Hypothalamus (tissue), 51 donors: ENCODE results near the gene ABLIM3.
"Not testable (repeated sequence)": the region's sequence is repeated elsewhere in the genome, so short reads cannot be mapped to it uniquely, and the experiment has no call there.

Experiments used
- DNase-seq, 51 donors: peaks; one replicate each; lab custom pipeline; 2025; lab: John Stamatoyannopoulos, UW

ABLIM3 gene

DNA sequence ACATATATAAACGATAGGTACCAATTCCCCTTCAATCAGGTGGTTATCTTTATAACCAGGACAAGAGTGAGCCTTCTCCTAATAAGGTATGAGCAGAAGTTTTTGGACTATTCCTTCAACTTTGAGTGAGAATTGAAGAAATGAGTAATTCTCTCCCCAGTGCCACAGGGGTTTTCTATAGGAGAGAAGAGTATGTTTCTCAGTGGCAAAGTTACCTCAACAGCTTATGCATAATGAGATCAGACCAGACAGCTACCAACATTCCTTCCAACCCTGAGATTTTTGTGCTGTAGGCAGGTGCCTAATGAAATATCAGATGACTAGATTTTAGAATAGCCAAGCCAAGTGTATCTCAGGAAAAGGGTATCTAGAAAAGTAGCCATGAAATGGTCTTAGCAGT, 40.9 kb downstream of the ABLIM3 start:
- no peak for DNase-seq

- no peak for DNase-seq
These were observed 43.8 kb downstream of the ABLIM3 start for GRCh38 chr5:149185067-149185466.

DNA sequence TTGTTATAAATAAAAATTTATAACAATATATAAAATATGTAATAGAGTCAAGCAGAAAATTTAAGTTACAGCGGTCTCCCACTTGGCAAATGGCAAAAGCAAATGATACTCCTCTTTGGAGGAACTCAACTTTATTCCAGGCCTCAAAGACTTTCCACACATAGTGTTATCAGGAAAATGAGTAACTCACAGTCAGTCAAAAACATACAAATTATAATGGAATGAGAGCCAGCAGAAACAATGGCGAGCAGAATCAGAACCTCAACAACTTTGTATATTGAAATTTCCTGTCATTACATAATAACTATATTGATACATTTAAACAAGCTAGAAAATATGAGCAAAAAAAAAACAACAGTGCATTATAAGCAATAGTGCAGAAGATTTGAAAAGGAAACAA, 45.2 kb downstream of the ABLIM3 start:
- no peak for DNase-seq

DNA sequence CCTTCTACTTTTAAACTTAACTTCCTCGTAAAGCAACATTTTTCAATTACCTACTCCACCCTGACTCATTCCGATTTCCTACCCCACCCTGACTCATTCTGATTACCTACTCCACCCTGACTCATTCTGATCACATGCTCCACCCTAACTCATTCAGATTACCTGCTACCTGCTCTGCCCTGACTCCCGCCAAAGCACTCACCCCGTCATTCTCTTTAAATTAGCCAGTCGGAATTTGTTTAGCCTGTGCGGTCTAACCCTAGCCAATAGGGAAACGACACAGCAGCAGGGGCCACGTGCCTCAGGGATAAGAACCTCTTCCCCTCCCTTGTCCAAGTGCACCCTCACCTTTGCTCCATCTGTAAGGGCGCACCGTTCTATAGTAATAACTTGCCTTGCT, 46.3 kb downstream of the ABLIM3 start:
- not testable (repeated sequence) for DNase-seq

GRCh38 chr5:149188383-149188782, 47.1 kb downstream of the ABLIM3 start:
- no peak for DNase-seq

- DNase-seq: no peak
These were observed 54.1 kb downstream of the ABLIM3 start for GRCh38 chr5:149195337-149195887.

- no peak for DNase-seq
These were observed 54.7 kb downstream of the ABLIM3 start for GRCh38 chr5:149195962-149196361.

DNA sequence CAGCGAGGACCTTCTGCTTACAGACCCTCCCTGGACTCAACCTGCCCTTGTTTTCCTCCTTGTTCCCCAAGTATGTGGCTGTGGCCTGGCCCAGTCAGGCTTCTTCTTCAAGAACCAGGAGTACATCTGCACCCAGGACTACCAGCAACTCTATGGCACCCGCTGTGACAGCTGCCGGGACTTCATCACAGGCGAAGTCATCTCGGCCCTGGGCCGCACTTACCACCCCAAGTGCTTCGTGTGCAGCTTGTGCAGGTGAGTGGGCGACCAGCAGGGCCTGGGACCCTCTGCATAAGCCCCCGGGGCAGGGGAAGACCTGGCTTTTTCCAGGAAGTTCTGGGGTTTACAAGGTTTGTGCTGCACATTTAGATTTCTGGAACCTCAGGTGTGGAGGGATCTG, 56.9 kb downstream of the ABLIM3 start:
- DNase-seq: no peak

GRCh38 chr5:149200355-149200754, 59.1 kb downstream of the ABLIM3 start:
- no peak for DNase-seq

DNA sequence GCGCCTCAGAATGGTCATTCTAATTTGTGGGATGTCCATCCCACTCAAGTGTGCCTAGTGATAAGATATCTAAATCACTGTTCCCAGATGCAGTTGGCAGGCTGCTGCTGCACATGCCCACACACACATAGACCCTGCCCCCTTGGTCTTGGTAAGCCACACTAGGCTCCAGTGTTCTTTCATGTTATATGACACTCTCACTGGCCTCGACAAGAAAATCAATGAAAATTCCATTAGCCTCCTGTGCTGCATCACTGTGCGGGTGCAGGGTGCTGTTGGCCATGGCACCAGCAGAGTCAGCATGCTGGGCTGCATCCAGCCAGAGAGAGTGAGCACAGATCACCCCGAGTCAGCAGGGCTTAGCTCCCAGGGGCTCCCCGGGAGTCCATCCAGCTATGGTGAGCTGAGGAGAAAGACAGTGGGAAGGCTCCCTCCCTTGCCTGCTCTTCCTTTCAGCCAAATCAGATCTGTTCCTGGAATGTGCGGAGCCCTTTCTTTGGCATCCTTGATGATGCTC, 59.9 kb downstream of the ABLIM3 start:
- no peak for DNase-seq

DNA sequence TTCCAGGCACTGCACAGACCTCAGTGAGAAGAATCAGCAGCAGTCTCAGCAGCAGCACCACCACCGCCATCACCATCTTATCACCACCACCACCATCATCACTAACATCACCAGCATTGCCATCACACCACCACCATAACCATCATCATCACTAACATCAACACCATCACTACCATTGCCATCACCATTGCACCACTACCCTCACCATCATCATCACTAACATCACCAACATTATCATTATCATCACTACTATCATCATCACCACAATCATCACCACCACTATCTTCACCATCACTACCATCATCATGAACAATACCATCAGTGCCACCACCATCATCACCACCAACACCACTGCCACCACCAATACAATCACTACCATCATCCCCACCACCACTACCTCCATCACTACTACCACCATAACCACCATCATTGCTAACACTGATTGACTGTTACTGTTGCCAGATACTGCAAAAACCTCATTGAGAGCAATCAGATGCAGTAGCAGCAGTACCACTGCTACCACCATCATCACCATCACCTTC, 61.7 kb downstream of the ABLIM3 start:
- no peak for DNase-seq

DNA sequence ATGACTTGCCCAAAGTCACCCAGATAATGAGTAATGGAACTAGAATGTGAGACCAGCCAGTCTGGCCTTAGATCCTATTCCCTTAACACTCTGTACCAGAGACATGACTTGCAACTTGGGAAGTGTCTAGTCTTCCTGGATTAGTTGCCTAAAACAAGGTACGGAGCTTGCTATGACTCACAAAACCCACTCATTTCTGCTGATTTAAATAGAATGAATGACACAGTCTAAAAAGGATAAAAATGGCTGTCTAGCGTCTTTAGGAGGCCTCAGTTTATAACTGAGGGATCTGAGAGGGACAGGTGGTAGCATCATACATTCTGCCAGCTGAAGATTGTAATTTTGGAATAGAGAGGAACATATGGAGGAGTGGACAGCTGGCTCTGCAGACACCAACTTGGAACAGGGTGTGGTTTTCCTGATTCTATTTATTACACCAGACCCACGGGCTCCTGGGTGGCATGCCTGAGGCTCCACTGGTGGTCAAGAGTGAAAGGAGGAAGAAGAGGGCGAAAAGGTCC, 62.7 kb downstream of the ABLIM3 start:
- no peak for DNase-seq

DNA sequence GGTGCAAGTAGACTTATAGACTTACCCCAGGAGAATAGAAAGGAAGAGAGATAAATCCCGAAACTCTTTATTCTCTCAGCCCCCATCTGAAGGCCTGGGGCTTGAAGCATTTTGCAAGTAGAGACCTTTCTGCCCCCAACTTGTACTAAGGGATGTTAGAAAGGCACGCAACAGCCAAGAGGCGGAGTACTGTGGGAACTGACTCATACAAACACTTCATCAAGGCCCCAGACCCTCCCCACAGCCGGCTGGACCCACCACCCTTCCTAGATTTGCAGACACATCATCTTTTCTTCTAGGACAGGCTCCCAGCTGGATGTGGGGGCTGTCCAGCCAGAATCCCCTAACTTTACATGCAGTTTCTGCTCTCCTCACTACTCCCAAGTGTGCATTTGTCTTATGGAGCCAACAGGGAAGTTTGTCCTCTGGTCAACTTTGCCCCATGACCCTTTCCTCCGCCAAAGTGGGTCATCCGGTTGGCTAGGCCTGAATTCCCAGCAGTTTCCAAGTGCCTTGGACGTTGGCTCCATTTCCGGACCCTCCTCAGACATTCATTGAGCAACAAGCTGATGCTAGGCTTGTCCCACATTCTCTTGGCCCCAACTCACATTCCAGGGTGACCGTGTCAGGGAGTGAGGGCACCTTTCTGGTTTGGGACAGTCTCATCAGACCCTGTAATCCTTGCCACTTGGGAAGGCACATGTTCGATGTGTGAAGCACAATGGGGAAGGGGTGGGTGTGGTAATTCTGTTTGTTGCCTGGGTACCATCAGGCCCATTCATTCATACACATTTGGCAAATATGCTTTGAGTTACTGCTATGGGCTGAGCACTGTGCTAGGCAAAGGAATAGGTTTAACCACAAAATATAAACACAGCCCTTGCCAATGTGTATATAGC, 64.6 kb downstream of the ABLIM3 start:
- DNase-seq: peak in 6 of 51 donors; percentile 16 to 49 (median 26)

DNA sequence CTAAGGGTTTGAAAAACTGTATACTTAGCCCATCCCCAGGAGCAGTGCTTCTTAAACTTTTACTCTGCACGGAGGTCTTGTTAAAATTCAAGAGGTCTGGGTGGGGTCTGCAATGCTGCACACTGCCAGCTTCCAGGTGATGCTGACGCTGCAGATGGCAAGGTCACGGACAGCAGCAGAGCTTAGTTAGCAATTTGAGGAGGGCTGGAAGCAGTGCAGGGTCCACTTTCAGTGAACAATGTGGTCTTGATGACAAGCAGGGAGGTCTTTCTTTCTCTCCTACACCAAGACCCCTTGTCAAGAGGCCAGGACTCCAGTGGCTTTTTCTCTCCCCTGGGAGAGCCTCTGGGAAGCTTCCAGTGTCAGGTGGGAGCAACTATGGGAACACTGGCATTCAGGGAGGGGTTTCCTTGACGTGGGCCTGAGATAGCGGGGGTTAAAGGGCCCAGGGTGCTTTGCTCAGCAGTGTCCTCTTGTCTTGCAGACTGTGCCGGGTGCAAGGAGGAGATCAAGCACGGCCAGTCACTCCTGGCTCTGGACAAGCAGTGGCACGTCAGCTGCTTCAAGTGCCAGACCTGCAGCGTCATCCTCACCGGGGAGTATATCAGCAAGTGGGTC, 65.3 kb downstream of the ABLIM3 start:
- no peak for DNase-seq

- no peak for DNase-seq
These were observed 66.5 kb downstream of the ABLIM3 start for GRCh38 chr5:149207831-149208230.

GRCh38 chr5:149210225-149210624, 68.9 kb downstream of the ABLIM3 start:
- DNase-seq: no peak

GRCh38 chr5:149210968-149211490, 69.7 kb downstream of the ABLIM3 start:
- DNase-seq: no peak

- no peak for DNase-seq
These were observed 70.3 kb downstream of the ABLIM3 start for GRCh38 chr5:149211566-149211965.

- no peak for DNase-seq
These were observed 71.1 kb downstream of the ABLIM3 start for GRCh38 chr5:149212198-149212951.

DNA sequence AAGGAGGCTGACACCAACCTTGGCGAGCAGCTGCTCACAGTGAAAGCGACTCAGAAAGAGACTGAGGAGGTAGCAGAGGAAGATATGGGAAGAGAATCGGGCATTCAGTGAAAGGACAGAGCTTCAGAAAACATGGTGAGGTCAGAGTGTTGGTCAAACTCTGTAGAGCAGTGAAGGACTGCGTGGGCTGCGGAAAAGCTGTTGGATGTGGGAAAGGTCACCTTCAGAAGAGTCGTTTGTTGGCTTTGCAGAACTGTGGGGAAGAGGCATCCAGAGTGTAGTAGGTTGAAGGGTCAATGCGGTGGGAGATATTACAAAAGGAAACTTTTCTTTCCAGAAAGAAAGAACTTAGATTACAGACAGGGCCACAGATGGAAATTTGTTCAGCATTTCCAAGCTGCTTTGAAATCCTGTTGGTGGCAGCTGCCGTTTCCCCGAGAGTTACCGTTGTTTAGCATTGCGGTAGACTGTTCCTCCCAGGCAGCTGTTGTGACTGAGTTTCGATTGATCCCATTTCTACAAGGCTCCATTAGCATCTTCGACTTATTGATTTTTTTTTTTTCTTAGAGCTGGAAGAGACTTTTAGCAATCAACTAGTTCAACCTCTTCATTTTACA, 72.1 kb downstream of the ABLIM3 start:
- no peak for DNase-seq
